Keratinocyte (primary cell): ENCODE measurements around the gene OR4K2.

ENCODE experiments used
- EZH2 ChIP-seq: IDR thresholded peaks from one replicate; pipeline ENCODE4 v1.6.1; 2012; ENCODE audit warnings: inconsistent platforms, mild to moderate bottlenecking, low read length, moderate library complexity
- TF ChIP-seq, protein P1 (sequence below), 3 experiments: IDR thresholded peaks in 1 of 3; conservative IDR thresholded peaks in 1 of 3; optimal IDR thresholded peaks in 1 of 3; 2 replicates in 2 of 3; 3 replicates in 1 of 3; pipeline versions ENCODE3 to v1.5.1; 2011; ENCODE audit warnings: low read length in 3 of 3, mild to moderate bottlenecking in 3 of 3, moderate library complexity in 2 of 3, control low read depth in 1 of 3, inconsistent platforms in 1 of 3; ENCODE audit not compliant: insufficient read depth in 2 of 3; ENCODE audit errors: extremely low read depth in 1 of 3

DNA sequence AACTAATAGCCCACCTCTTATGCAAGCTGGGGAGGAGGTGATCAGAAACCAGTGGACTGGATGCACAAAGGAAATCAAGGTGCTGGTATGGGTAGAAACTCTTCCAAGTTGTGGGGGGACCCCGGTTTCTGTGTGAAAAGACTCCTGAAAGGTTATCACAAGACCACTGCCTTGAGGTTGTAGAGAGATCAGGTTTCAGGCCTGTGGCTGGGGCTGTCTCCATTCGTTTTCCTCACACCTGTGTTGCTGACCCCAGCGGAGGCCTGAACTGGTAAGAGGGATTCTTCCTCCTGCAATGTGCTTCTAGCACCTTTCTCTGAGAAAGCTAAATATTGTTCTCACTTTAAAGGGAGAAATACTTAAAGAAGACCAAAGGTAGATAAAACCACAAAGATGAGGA is 36.2 kb downstream of the OR4K2 start:
- TF ChIP-seq, protein P1, sequence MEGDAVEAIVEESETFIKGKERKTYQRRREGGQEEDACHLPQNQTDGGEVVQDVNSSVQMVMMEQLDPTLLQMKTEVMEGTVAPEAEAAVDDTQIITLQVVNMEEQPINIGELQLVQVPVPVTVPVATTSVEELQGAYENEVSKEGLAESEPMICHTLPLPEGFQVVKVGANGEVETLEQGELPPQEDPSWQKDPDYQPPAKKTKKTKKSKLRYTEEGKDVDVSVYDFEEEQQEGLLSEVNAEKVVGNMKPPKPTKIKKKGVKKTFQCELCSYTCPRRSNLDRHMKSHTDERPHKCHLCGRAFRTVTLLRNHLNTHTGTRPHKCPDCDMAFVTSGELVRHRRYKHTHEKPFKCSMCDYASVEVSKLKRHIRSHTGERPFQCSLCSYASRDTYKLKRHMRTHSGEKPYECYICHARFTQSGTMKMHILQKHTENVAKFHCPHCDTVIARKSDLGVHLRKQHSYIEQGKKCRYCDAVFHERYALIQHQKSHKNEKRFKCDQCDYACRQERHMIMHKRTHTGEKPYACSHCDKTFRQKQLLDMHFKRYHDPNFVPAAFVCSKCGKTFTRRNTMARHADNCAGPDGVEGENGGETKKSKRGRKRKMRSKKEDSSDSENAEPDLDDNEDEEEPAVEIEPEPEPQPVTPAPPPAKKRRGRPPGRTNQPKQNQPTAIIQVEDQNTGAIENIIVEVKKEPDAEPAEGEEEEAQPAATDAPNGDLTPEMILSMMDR (optimal IDR thresholded peaks at IDR 0.05 in 1 of 3, IDR thresholded peaks at IDR 0.05 in 1 of 3, conservative IDR thresholded peaks at IDR 0.05 in 1 of 3; ENCODE audit: extremely low read depth in 1 of 3, insufficient read depth in 2 of 3, low read length in 3 of 3) = no peak
- no peak for TF ChIP-seq EZH2
